GM23338 (cell line): ENCODE results near the gene SLC6A18. TPM values are rescaled to one million over a fixed set of nuclear protein-coding genes. Genes with fewer than 3 reads are reported as not detected.

Experiments
- ATAC-seq: fragments of 200-7000 bp; cut with Tn5 transposase; 3 replicates; pipeline ENCODE4 v1.9.1; 2020
- DNase-seq: peaks from one replicate; pipeline ENCODE4 v3.0.0-alpha.2; 2015; ENCODE audit warnings: low spot score
- H2AFZ ChIP-seq: fragments of 200-600 bp; sonication (generic); 2 replicates; pipeline ENCODE4 v1.8.0; 2016; ENCODE audit warnings: antibody characterized with exemption, mild to moderate bottlenecking, moderate library complexity
- H3F3A ChIP-seq: fragments of 200-600 bp; sonication (generic); replicated peaks from 2 replicates; pipeline ENCODE4 v1.8.0; 2017; ENCODE audit warnings: antibody characterized with exemption, mixed run types, low read depth
- H3K27ac ChIP-seq: fragments of 200-600 bp; sonication (generic); 2 replicates; pipeline ENCODE4 v1.6.1; 2016; ENCODE audit warnings: low read depth
- H3K27me3 ChIP-seq: fragments of 200-600 bp; sonication (generic); 2 replicates; pipeline ENCODE4 v1.8.0; 2016; ENCODE audit warnings: mild to moderate bottlenecking, mixed run types, moderate library complexity; ENCODE audit not compliant: insufficient read depth
- H3K36me3 ChIP-seq: fragments of 200-600 bp; sonication (generic); 2 replicates; pipeline ENCODE4 v1.8.0; 2016; ENCODE audit warnings: mild to moderate bottlenecking; ENCODE audit not compliant: insufficient read depth
- H3K4me1 ChIP-seq: fragments of 200-600 bp; sonication (generic); 2 replicates; pipeline ENCODE4 v1.8.0; 2016; ENCODE audit warnings: mild to moderate bottlenecking, moderate library complexity; ENCODE audit not compliant: insufficient read depth
- H3K4me2 ChIP-seq: fragments of 200-600 bp; sonication (generic); 2 replicates; pipeline ENCODE4 v1.7.1; 2017; ENCODE audit warnings: mixed run types
- H3K4me3 ChIP-seq: fragments of 200-600 bp; sonication (generic); 2 replicates; pipeline ENCODE4 v1.6.1; 2016; ENCODE audit warnings: mixed run types
- H3K79me2 ChIP-seq: fragments of 200-600 bp; sonication (generic); replicated peaks from 2 replicates; pipeline ENCODE4 v1.8.0; 2017; ENCODE audit warnings: mild to moderate bottlenecking; ENCODE audit not compliant: insufficient read depth
- H3K9me2 ChIP-seq: fragments of 200-600 bp; sonication (generic); 2 replicates; pipeline ENCODE4 v1.8.0; 2017; ENCODE audit not compliant: insufficient read depth
- H4K20me1 ChIP-seq: fragments of 200-600 bp; sonication (generic); replicated peaks from 2 replicates; pipeline ENCODE4 v1.8.0; 2017; ENCODE audit warnings: mild to moderate bottlenecking; ENCODE audit not compliant: insufficient read depth
- H3K27ac Mint-ChIP-seq: 2 replicates; pipeline ENCODE4 v1.8.0; 2020; ENCODE audit warnings: inconsistent platforms, mild to moderate bottlenecking, moderate library complexity, mixed read lengths
- H3K27me3 Mint-ChIP-seq: 3 replicates; pipeline ENCODE4 v1.8.0; 2022; ENCODE audit warnings: low read depth, mild to moderate bottlenecking, moderate library complexity, mixed read lengths, inconsistent platforms; ENCODE audit not compliant: insufficient read depth, poor library complexity
- H3K36me3 Mint-ChIP-seq: 3 replicates; pipeline ENCODE4 v1.8.0; 2021; ENCODE audit warnings: low read depth, mild to moderate bottlenecking, inconsistent platforms, moderate library complexity, mixed read lengths
- H3K4me1 Mint-ChIP-seq: 3 replicates; pipeline ENCODE4 v1.8.0; 2020; ENCODE audit warnings: mild to moderate bottlenecking, inconsistent platforms, mixed read lengths
- H3K4me3 Mint-ChIP-seq: 3 replicates; pipeline ENCODE4 v1.8.0; 2021; ENCODE audit warnings: moderate library complexity, mild to moderate bottlenecking, inconsistent platforms, mixed read lengths
- H3K9me3 Mint-ChIP-seq: 3 replicates; pipeline ENCODE4 v1.8.0; 2020; ENCODE audit warnings: moderate library complexity, mild to moderate bottlenecking, inconsistent platforms, mixed read lengths
- CREB1 ChIP-seq: fragments of 250-450 bp; sonication (Bioruptor Pico); IDR thresholded peaks from 2 replicates; pipeline ENCODE4 v1.5.0; 2020; ENCODE audit warnings: low read depth, mild to moderate bottlenecking, moderate library complexity
- CTCF ChIP-seq, 2 experiments: fragments of 200-600 bp in 1 of 2; sonication (generic) in 1 of 2; conservative IDR thresholded peaks; 2 replicates each; pipeline versions ENCODE4 v1.5.1 to v1.6.1; 2016 to 2017; ENCODE audit warnings: antibody characterized with exemption in 2 of 2, low read depth in 2 of 2, mild to moderate bottlenecking in 2 of 2, moderate library complexity in 1 of 2
- ETS1 ChIP-seq: IDR thresholded peaks from 2 replicates; pipeline ENCODE4 v1.6.1; 2016; ENCODE audit warnings: antibody characterized with exemption
- EZH2phosphoT487 ChIP-seq: fragments of 200-600 bp; sonication (generic); IDR thresholded peaks from one replicate; pipeline ENCODE4 v1.8.1; 2018; ENCODE audit warnings: antibody characterized with exemption; ENCODE audit not compliant: unreplicated experiment
- JUNB ChIP-seq: IDR thresholded peaks from one replicate; pipeline ENCODE4 v1.6.1; 2016; ENCODE audit warnings: antibody characterized with exemption; ENCODE audit not compliant: unreplicated experiment
- NANOG ChIP-seq: IDR thresholded peaks from 2 replicates; pipeline ENCODE4 v1.6.1; 2016; ENCODE audit warnings: antibody characterized with exemption, borderline replicate concordance
- POLR2AphosphoS5 ChIP-seq: IDR thresholded peaks from 2 replicates; pipeline ENCODE4 v1.6.1; 2016; ENCODE audit warnings: antibody characterized with exemption, low read depth
- REST ChIP-seq: IDR thresholded peaks from one replicate; pipeline ENCODE4 v1.6.1; 2018; ENCODE audit warnings: antibody characterized with exemption; ENCODE audit not compliant: unreplicated experiment
- STAT1 ChIP-seq: IDR thresholded peaks from one replicate; pipeline ENCODE4 v1.6.1; 2016; ENCODE audit warnings: antibody characterized with exemption; ENCODE audit not compliant: unreplicated experiment
- ZNF331 ChIP-seq: fragments of 250-450 bp; sonication (Bioruptor Pico); IDR thresholded peaks from 2 replicates; pipeline ENCODE4 v1.5.0; 2020; ENCODE audit warnings: low read depth, mild to moderate bottlenecking, moderate library complexity
- ZNF462 ChIP-seq: fragments of 250-450 bp; sonication (Bioruptor Pico); IDR thresholded peaks from 2 replicates; pipeline ENCODE4 v1.5.0; 2020; ENCODE audit warnings: mild to moderate bottlenecking, moderate library complexity
- polyA plus RNA-seq: library from polyadenylated mRNA; unstranded; fragments of >200 nt; fragmentation: Nextera tagmentation; extraction: Ambion mirVana; gene quantifications from 2 replicates; pipeline ENCODE4 v1.2.1, GENCODE V29; 2016
- total RNA-seq: library from RNA; depleted of rRNA; stranded (reverse); fragments of >200 nt; shearing (Covaris generic); gene quantifications from 2 replicates; pipeline ENCODE4 v1.2.3, GENCODE V29; 2014

Gene SLC6A18
- total and polyA plus RNA-seq, 2 experiments from 2014 or later = not detected

GRCh38 chr5:1219768-1220100 is 5.4 kb upstream of the SLC6A18 start:
- no peaks in the 10 kb centered on the region for H3K36me3 ChIP-seq
- no peaks in the 10 kb centered on the region for H3K27me3 ChIP-seq
- H3K9me2 ChIP-seq = peaks cover 4% of the 10 kb centered on the region; the same call in 1 of the 2 replicates
- no peaks in the 10 kb centered on the region for H3K4me1 ChIP-seq
- DNase-seq (no peak), ATAC-seq (no peak)
- no peaks in the 10 kb centered on the region for H3K79me2 ChIP-seq
- H3F3A ChIP-seq = peaks cover 10% of the 10 kb centered on the region
- Mint-ChIP-seq H3K27me3 (peaks cover 6% of the 10 kb centered on the region), H3K4me3 (no peak overlapping the region), H3K9me3 (peaks cover 3% of the 10 kb centered on the region; the same call in 2 of the 3 replicates), H3K36me3 (no peaks in the 10 kb centered on the region), H3K4me1 (no peaks in the 10 kb centered on the region; the same call in 2 of the 3 replicates), H3K27ac (no peak overlapping the region)
- no peak overlapping the region for H3K27ac ChIP-seq
- TF ChIP-seq STAT1 = no peak
- no peak for TF ChIP-seq REST
- no peak for TF ChIP-seq ETS1
- no peak for TF ChIP-seq ZNF462 (CRISPR knock-in tag)
- TF ChIP-seq POLR2AphosphoS5 = no peak
- no peak for TF ChIP-seq JUNB
- TF ChIP-seq CTCF (conservative IDR thresholded peaks at IDR 0.05; ENCODE audit: low read depth in 2 of 2) = no peak
- no peak for TF ChIP-seq NANOG
- no peak for TF ChIP-seq EZH2phosphoT487
- TF ChIP-seq ZNF331 (CRISPR knock-in tag) = no peak
- TF ChIP-seq CREB1 (CRISPR knock-in tag) = no peak
- no peaks in the 10 kb centered on the region for H4K20me1 ChIP-seq
- H2AFZ ChIP-seq = no peak overlapping the region
- H3K4me3 ChIP-seq = no peak overlapping the region
- no peak overlapping the region for H3K4me2 ChIP-seq
